Fibroblast of lung (primary cell): Measurements from ENCODE around the gene SDK2. TPM values are rescaled to one million over a fixed set of nuclear protein-coding genes. Genes with fewer than 3 reads are reported as not detected.

Source experiments
- DNase-seq, 2 donors: peaks; one replicate each; pipeline versions ENCODE4 v3.0.0 to v3.0.0-alpha.2; 2010; ENCODE audit warnings: low read depth in 2 of 2
- H2AFZ ChIP-seq: 2 replicates; pipeline ENCODE4 v1.5.1; 2012; ENCODE audit warnings: low read length, control low read depth, inconsistent platforms
- H3K27ac ChIP-seq: 2 replicates; pipeline ENCODE4 v1.5.1; 2011; ENCODE audit warnings: low read length, control low read depth; ENCODE audit not compliant: insufficient read depth
- H3K27me3 ChIP-seq: 2 replicates; pipeline ENCODE4 v1.5.1; 2011; ENCODE audit warnings: mild to moderate bottlenecking, low read length; ENCODE audit not compliant: control insufficient read depth, insufficient read depth
- H3K36me3 ChIP-seq: 2 replicates; pipeline ENCODE4 v1.5.1; 2011; ENCODE audit warnings: low read length; ENCODE audit not compliant: control insufficient read depth, insufficient read depth
- H3K4me1 ChIP-seq: 2 replicates; pipeline ENCODE4 v1.5.1; 2011; ENCODE audit warnings: low read length; ENCODE audit not compliant: control insufficient read depth, insufficient read depth; ENCODE audit errors: extremely low read depth
- H3K4me2 ChIP-seq: 2 replicates; pipeline ENCODE4 v1.5.1; 2011; ENCODE audit warnings: low read length, control low read depth; ENCODE audit not compliant: insufficient read depth; ENCODE audit errors: extremely low read depth
- H3K4me3 ChIP-seq, 4 experiments: fragments of 200-600 bp in 1 of 4; sonication (generic) in 1 of 4; replicated peaks in 1 of 4; 2 replicates each; pipeline ENCODE4 v1.5.1; 2011 to 2016; ENCODE audit warnings: low read length in 4 of 4, low read depth in 3 of 4, mild to moderate bottlenecking in 3 of 4, control low read depth in 2 of 4, inconsistent platforms in 1 of 4, mixed read lengths in 1 of 4; ENCODE audit not compliant: insufficient read depth in 1 of 4; ENCODE audit errors: control extremely low read depth in 1 of 4
- H3K79me2 ChIP-seq: 2 replicates; pipeline ENCODE4 v1.5.1; 2012; ENCODE audit warnings: mild to moderate bottlenecking, low read length, inconsistent platforms; ENCODE audit not compliant: control insufficient read depth, insufficient read depth
- H3K9ac ChIP-seq: 2 replicates; pipeline ENCODE4 v1.5.1; 2011; ENCODE audit warnings: mild to moderate bottlenecking, low read length, control low read depth; ENCODE audit not compliant: insufficient read depth
- H3K9me3 ChIP-seq: 2 replicates; pipeline ENCODE4 v1.5.1; 2012; ENCODE audit warnings: low read depth, low read length; ENCODE audit not compliant: control insufficient read depth, insufficient read depth
- H4K20me1 ChIP-seq: 2 replicates; pipeline ENCODE4 v1.5.1; 2011; ENCODE audit warnings: low read length; ENCODE audit not compliant: control insufficient read depth, insufficient read depth; ENCODE audit errors: extremely low read depth
- CTCF ChIP-seq, 2 donors: IDR thresholded peaks in 1 of 2; conservative IDR thresholded peaks in 1 of 2; 1 replicate in 1 of 2; 2 replicates in 1 of 2; pipeline ENCODE4 v1.5.1; 2011 to 2012; ENCODE audit warnings: low read length in 2 of 2, control low read depth in 1 of 2, inconsistent platforms in 1 of 2, low read depth in 1 of 2, mild to moderate bottlenecking in 1 of 2
- EZH2 ChIP-seq: IDR thresholded peaks from 2 replicates; pipeline ENCODE4 v1.5.1; 2012; ENCODE audit warnings: low read length, control low read depth, mild to moderate bottlenecking; ENCODE audit errors: missing control alignments
- polyA minus RNA-seq: library from RNA; depleted of rRNA, polyadenylated mRNA; stranded (reverse); fragments of >200 nt; gene quantifications from 2 replicates; pipeline ENCODE4 v1.2.3, GENCODE V29; 2011; ENCODE audit warnings: low replicate concordance
- polyA plus RNA-seq, 2 donors: library from polyadenylated mRNA; depleted of rRNA in 1 of 2; stranded (reverse) in 1 of 2; unstranded in 1 of 2; fragments of >200 nt; gene quantifications; 2 replicates each; pipeline ENCODE4 v1.2.1, GENCODE V29; 2011 to 2012; ENCODE audit warnings: missing spikeins in 1 of 2
- total RNA-seq: library from RNA; depleted of rRNA; stranded (reverse); fragments of >200 nt; gene quantifications from 2 replicates; pipeline ENCODE4 v1.2.1, GENCODE V29; 2014

The SDK2 gene
- total RNA-seq (under 0.01 and 0.26 TPM in 2 replicates), polyA plus RNA-seq (0.01 and 0.02 TPM in 2 replicates), polyA minus RNA-seq (0.12 TPM in 1 of 2 replicates, not detected in the other)
- 0.02 and 0.05 TPM in 2 replicates for polyA plus RNA-seq (2012)

DNA sequence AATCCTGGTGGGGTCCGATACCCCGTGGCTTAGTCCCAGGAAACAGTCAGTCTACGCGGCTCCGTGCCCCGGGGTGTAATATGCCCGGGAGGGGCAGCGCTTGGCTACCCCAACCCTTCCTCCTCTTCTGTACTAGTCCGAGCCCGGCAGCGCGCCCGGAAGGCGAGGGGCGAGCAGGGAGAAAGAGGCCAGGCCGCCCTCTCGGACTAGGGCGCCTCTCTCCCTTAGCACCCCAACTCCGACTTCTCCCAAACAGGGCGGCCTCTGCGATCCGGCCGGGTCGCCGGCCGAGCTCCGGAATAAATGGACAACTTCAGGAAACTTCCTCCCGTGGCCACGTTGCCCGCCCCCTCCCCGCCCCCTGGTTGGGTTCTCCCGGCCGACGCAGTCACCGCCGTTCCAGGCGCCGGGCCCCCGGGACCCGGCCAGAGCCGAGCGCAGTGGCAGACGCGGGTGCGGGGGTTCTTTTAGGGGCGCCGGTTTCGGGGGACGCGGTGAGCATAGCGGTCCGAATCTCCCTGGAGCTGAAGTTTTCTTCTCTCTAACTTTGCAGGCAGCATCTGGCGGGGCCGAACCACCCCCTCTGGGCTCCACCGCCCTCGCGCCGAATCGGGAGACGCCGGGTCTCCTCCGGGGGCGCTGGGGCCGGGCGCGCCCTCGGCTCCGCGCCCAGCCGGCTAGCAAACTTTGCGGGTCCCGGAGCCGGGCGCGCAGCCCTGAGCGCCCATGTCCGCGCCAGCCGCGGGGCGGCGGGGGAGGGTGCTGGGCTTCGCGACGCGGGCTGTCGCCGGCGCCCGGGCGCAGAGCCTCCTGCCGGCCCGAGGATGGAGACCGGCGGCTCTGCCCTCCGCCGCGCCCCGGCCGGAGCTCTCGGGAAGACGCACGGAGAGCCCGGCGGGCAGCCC, at the start of gene SDK2:
Gene SDK2 (minus strand): TSS at position 301 of the 905 bp plus-strand sequence. CDS start 357 bp downstream, outside the sequence.
- Histone ChIP-seq H3K9me3 (no peaks in the 10 kb centered on the region), H3K4me3 (peak within 1 kb of the TSS in 2 of 4 experiments; percentile 19 to 20), H2AFZ (no peak within 1 kb of the TSS), H3K36me3 (no peaks in the 10 kb centered on the region), H3K27me3 (peaks cover 5% of the 10 kb centered on the region), H3K27ac (no peak within 1 kb of the TSS), H4K20me1 (no peaks in the 10 kb centered on the region), H3K4me2 (peak within 1 kb of the TSS; percentile 35), H3K79me2 (no peaks in the 10 kb centered on the region), H3K9ac (no peak within 1 kb of the TSS), H3K4me1 (no peaks in the 10 kb centered on the region)
- peak in 1 of 2 donors; percentile 1 for DNase-seq
- TF ChIP-seq CTCF (conservative IDR thresholded peaks at IDR 0.05 in 1 of 2, IDR thresholded peaks at IDR 0.05 in 1 of 2; ENCODE audit: low read depth in 1 of 2, low read length in 2 of 2): no peak
- no peak for TF ChIP-seq EZH2

DNA sequence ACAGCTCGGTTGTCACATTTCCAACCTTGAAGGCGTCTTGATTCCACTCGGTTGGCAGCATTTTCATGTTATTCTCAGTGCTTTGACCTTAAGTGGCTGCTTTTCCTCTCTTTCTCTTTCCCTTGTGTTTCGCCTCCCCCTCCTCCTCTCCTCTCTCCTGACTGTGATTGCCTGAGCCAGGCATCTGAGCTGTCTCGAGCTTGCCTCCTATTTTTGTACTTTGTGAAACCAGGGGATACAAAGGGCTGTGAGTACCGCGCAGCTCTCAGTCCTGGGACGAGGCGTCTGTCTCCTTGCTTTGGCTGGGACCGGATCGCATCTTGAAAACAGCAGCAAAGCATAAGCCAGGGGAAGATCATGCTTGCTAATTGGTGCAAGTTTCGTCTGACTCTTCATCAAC, 48.8 kb upstream of the SDK2 start:
- Histone ChIP-seq H4K20me1 (no peaks in the 10 kb centered on the region), H3K4me2 (no peak overlapping the region)
- TF ChIP-seq EZH2: no peak
- TF ChIP-seq CTCF (conservative IDR thresholded peaks at IDR 0.05 in 1 of 2, IDR thresholded peaks at IDR 0.05 in 1 of 2; ENCODE audit: low read depth in 1 of 2, low read length in 2 of 2): no peak

GRCh38 chr17:73691321-73691766, 47.1 kb upstream of the SDK2 start:
- H2AFZ ChIP-seq: no peak overlapping the region
- H3K36me3 ChIP-seq: no peaks in the 10 kb centered on the region
- no peak overlapping the region for H3K4me2 ChIP-seq
- no peaks in the 10 kb centered on the region for H3K4me1 ChIP-seq
- no peak for DNase-seq
- H3K4me3 ChIP-seq: no peak overlapping the region
- no peak for TF ChIP-seq CTCF (conservative IDR thresholded peaks at IDR 0.05 in 1 of 2, IDR thresholded peaks at IDR 0.05 in 1 of 2; ENCODE audit: low read depth in 1 of 2, low read length in 2 of 2)
- no peak for TF ChIP-seq EZH2
- no peaks in the 10 kb centered on the region for H3K27me3 ChIP-seq
- H3K27ac ChIP-seq: no peak overlapping the region
- peaks cover 5% of the 10 kb centered on the region for H3K9me3 ChIP-seq
- H3K79me2 ChIP-seq: no peaks in the 10 kb centered on the region
- no peaks in the 10 kb centered on the region for H4K20me1 ChIP-seq
- no peak overlapping the region for H3K9ac ChIP-seq

More for the DNA sequence above, 48.8 kb upstream of the SDK2 start:
- Histone ChIP-seq H3K27ac (no peak overlapping the region), H3K9ac (no peak overlapping the region), H3K79me2 (no peaks in the 10 kb centered on the region), H3K36me3 (no peaks in the 10 kb centered on the region), H2AFZ (no peak overlapping the region), H3K9me3 (peaks cover 5% of the 10 kb centered on the region), H3K4me3 (no peak overlapping the region), H3K4me1 (no peaks in the 10 kb centered on the region), H3K27me3 (no peaks in the 10 kb centered on the region)
- DNase-seq: no peak
